GM23248 (cell line): ENCODE measurements around the gene RBM23.

Experiments used
- EZH2 ChIP-seq: fragments of 200-600 bp; sonication (generic); IDR thresholded peaks from 2 replicates; pipeline ENCODE4 v1.6.1; 2018; ENCODE audit warnings: antibody characterized with exemption, mild to moderate bottlenecking; ENCODE audit not compliant: insufficient read depth, poor library complexity, severe bottlenecking
- EZH2phosphoT487 ChIP-seq: fragments of 200-600 bp; sonication (generic); IDR thresholded peaks from 2 replicates; pipeline ENCODE4 v1.6.1; 2018; ENCODE audit warnings: antibody characterized with exemption, moderate library complexity, mild to moderate bottlenecking, low read depth; ENCODE audit not compliant: insufficient read depth

GRCh38 chr14:22872833-22873520, 46.0 kb downstream of the RBM23 start:
- TF ChIP-seq EZH2phosphoT487, result no peak
- TF ChIP-seq EZH2, result no peak
